A549 (cell line): ENCODE measurements around the gene EFHD1.

ENCODE experiments used
- CEBPB ChIP-seq, 2 experiments: fragments of >200 bp in 1 of 2; sonication (Bioruptor Twin) in 1 of 2; formaldehyde crosslinking in 1 of 2; IDR thresholded peaks; 2 replicates each; pipeline ENCODE4 v1.6.1; 2012 to 2016
- CHD4 ChIP-seq: fragments of 200-600 bp; sonication (generic); IDR thresholded peaks from 2 replicates; pipeline ENCODE4 v1.6.1; 2016; ENCODE audit warnings: antibody characterized with exemption, mild to moderate bottlenecking, borderline replicate concordance
- CTCF ChIP-seq: fragments of >200 bp; sonication (Bioruptor Twin); formaldehyde crosslinking; IDR thresholded peaks from 3 replicates; pipeline ENCODE4 v1.5.1; 2016
- EP300 ChIP-seq, 2 experiments: fragments of >200 bp; sonication (Bioruptor Twin); formaldehyde crosslinking; IDR thresholded peaks; 2 replicates in 1 of 2; 3 replicates in 1 of 2; pipeline ENCODE4 v1.6.1; 2016 to 2017
- ESRRA ChIP-seq: fragments of 150-350 bp; IDR thresholded peaks from 2 replicates; pipeline ENCODE4 v1.6.1; 2014; ENCODE audit warnings: mild to moderate bottlenecking, low read length, borderline replicate concordance
- HDAC2 ChIP-seq: fragments of 200-600 bp; sonication (generic); IDR thresholded peaks from 2 replicates; pipeline ENCODE4 v1.6.1; 2016
- HMGXB4 ChIP-seq: fragments of 250-450 bp; sonication (Bioruptor Pico); IDR thresholded peaks from 2 replicates; pipeline ENCODE4 v1.5.0; 2021; ENCODE audit warnings: mild to moderate bottlenecking, moderate library complexity, borderline replicate concordance
- MAX ChIP-seq: IDR thresholded peaks from 2 replicates; pipeline ENCODE4 v1.6.1; 2012
- NFE2L2 ChIP-seq: fragments of 150-350 bp; conservative IDR thresholded peaks from 2 replicates; pipeline ENCODE4 v1.6.1; 2014; ENCODE audit warnings: low read length
- POLR2A ChIP-seq: IDR thresholded peaks from 2 replicates; pipeline ENCODE4 v1.6.1; 2012; ENCODE audit warnings: mild to moderate bottlenecking, low read length
- RARB ChIP-seq: fragments of 250-450 bp; sonication (Bioruptor Pico); IDR thresholded peaks from 2 replicates; pipeline ENCODE4 v1.8.0; 2021; ENCODE audit warnings: mild to moderate bottlenecking, moderate library complexity
- SMC3 ChIP-seq: fragments of >200 bp; sonication (Bioruptor Twin); formaldehyde crosslinking; IDR thresholded peaks from 3 replicates; pipeline ENCODE4 v1.6.1; 2018; ENCODE audit warnings: inconsistent platforms
- TP53 ChIP-seq: fragments of 250-450 bp; sonication (Bioruptor Pico); IDR thresholded peaks from 2 replicates; pipeline ENCODE4 v1.5.0; 2021; ENCODE audit warnings: mild to moderate bottlenecking, moderate library complexity
- USF2 ChIP-seq: fragments of 450-650 bp; IDR thresholded peaks from 2 replicates; pipeline ENCODE4 v1.6.1; 2014; ENCODE audit warnings: antibody characterized with exemption

GRCh38 chr2:232700154-232700553, 66.8 kb downstream of the EFHD1 start:
- TF ChIP-seq CHD4, result no peak
- no peak for TF ChIP-seq NFE2L2
- no peak for TF ChIP-seq CTCF
- no peak for TF ChIP-seq SMC3
- TF ChIP-seq POLR2A, result no peak
- no peak for TF ChIP-seq USF2
- TF ChIP-seq ESRRA, result no peak
- no peak for TF ChIP-seq CEBPB (IDR thresholded peaks at IDR 0.05)
- no peak for TF ChIP-seq HMGXB4 (CRISPR knock-in tag)
- TF ChIP-seq HDAC2, result no peak
- no peak for TF ChIP-seq MAX
- no peak for TF ChIP-seq TP53 (CRISPR knock-in tag)
- no peak for TF ChIP-seq EP300 (IDR thresholded peaks at IDR 0.05)
- no peak for TF ChIP-seq RARB
